Measurements from ENCODE around the gene TMEM267. TPM values are rescaled to one million over a fixed set of nuclear protein-coding genes. Genes with fewer than 3 reads are reported as not detected.

The TMEM267 gene
- total RNA-seq = 17.9 and 25.4 TPM in 2 replicates

DNA sequence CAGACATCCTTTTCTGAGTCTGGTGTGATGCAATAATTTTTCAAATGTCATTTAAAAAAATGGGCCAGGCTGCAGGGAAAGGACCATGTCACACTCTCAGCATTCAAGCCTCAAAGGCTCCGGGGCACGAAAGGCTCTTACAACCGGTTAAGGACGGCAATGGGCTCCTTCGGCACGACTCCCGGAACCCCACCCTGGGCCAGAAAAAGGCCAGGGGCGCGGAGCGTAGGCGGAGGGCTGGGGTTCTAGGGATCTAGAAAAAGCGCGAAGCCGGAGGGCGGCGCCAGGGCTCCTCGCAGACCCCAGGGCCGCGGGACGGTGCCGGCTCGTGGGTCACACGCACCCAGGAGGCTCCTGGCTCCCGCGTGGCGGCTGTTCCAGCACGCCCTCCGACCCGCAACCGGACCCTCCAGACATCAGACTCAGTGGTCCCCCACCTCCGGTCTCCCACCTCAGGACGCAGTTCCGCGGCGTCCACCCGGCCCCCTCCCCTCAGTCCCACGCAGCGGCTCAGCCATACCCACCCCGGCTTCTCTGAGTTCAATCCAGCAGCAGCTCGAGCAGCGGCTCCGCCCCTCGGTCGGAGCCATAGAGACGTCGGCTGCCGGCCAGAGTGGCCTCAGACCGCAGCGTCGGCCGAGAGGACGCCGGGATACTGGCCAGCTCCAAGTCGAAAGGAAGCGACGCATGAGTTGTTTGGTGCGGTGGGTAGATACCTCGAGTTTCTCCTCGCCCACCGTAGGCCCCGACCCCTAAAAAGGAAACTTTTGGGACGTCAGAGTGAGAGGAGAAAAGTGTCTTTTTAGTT, at the start of gene TMEM267:
TMEM267 (minus strand) TSS at position 568 of the 808 bp plus-strand sequence. CDS start 29,896 bp downstream, outside the sequence.
- peak within 1 kb of the TSS; percentile 89 for H3K4me3 ChIP-seq (ENCODE audit: low read depth, low read length)
- TF ChIP-seq, protein P1, sequence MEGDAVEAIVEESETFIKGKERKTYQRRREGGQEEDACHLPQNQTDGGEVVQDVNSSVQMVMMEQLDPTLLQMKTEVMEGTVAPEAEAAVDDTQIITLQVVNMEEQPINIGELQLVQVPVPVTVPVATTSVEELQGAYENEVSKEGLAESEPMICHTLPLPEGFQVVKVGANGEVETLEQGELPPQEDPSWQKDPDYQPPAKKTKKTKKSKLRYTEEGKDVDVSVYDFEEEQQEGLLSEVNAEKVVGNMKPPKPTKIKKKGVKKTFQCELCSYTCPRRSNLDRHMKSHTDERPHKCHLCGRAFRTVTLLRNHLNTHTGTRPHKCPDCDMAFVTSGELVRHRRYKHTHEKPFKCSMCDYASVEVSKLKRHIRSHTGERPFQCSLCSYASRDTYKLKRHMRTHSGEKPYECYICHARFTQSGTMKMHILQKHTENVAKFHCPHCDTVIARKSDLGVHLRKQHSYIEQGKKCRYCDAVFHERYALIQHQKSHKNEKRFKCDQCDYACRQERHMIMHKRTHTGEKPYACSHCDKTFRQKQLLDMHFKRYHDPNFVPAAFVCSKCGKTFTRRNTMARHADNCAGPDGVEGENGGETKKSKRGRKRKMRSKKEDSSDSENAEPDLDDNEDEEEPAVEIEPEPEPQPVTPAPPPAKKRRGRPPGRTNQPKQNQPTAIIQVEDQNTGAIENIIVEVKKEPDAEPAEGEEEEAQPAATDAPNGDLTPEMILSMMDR (IDR thresholded peaks at IDR 0.05; ENCODE audit: insufficient read depth, low read length, poor library complexity, severe bottlenecking) = no peak
- H3K36me3 ChIP-seq (ENCODE audit: control insufficient read depth, insufficient read depth, low read length) = no peaks in the 10 kb centered on the region
- H3K27me3 ChIP-seq (ENCODE audit: control insufficient read depth, insufficient read depth, low read length) = no peaks in the 10 kb centered on the region
- peak; percentile 71 for DNase-seq (ENCODE audit: low read depth)

DNA sequence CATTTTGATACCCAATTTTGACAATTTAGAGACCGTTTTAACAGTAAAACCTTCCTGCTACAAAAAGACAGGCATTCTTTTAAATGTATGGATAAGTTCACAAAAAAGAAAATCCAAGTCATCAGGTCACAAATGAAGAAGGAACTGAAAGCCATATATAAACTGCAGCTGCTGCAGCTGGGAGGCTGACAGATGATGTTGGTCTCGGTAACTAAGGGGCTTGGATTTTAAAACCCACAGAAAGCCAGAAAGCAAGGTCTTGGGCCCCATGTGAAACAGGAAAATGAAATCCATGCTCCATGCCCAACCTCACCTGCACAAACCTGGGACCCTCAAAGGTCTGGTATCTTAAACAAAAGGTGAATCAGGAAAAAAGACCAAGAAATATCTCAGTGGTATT, 47.0 kb upstream of the TMEM267 start:
- no peak for DNase-seq (ENCODE audit: low read depth)
- TF ChIP-seq, protein P1 (IDR thresholded peaks at IDR 0.05; ENCODE audit: insufficient read depth, low read length, poor library complexity, severe bottlenecking) = no peak
- H3K36me3 ChIP-seq (ENCODE audit: control insufficient read depth, insufficient read depth, low read length) = peaks cover 3% of the 10 kb centered on the region
- no peaks in the 10 kb centered on the region for H3K27me3 ChIP-seq (ENCODE audit: control insufficient read depth, insufficient read depth, low read length)
- no peak overlapping the region for H3K4me3 ChIP-seq (ENCODE audit: low read depth, low read length)

DNA sequence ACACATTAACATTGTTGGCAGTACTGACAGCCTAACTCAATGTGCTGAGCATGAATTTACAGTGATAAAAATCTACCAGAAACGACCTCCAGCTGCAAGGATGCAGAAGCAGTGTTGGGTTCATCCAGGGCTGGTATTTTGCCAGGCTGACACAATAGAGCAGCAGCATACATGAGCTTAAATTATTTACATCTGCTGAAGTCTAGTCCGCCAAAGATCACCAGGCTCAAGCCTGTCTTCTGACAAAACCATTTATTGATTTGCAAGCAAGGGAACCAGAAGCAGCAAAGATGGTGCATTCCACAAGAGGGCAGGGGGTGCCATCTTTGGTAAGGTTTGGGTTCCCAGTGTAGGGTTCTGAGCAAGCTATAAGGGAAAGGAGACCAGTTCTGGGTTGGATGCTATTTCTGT, 40.0 kb upstream of the TMEM267 start:
- no peaks in the 10 kb centered on the region for H3K36me3 ChIP-seq (ENCODE audit: control insufficient read depth, insufficient read depth, low read length)
- H3K27me3 ChIP-seq (ENCODE audit: control insufficient read depth, insufficient read depth, low read length) = no peaks in the 10 kb centered on the region
- TF ChIP-seq, protein P1 (IDR thresholded peaks at IDR 0.05; ENCODE audit: insufficient read depth, low read length, poor library complexity, severe bottlenecking) = no peak

GRCh38 chr5:43520615-43521014, 37.0 kb upstream of the TMEM267 start:
- DNase-seq (ENCODE audit: low read depth) = no peak
- Histone ChIP-seq H3K4me3 (ENCODE audit: low read depth, low read length) (no peak overlapping the region), H3K27me3 (ENCODE audit: control insufficient read depth, insufficient read depth, low read length) (no peaks in the 10 kb centered on the region), H3K36me3 (ENCODE audit: control insufficient read depth, insufficient read depth, low read length) (no peaks in the 10 kb centered on the region)
- TF ChIP-seq, protein P1 (IDR thresholded peaks at IDR 0.05; ENCODE audit: insufficient read depth, low read length, poor library complexity, severe bottlenecking) = no peak

More for the DNA sequence above, 40.0 kb upstream of the TMEM267 start:
- no peak overlapping the region for H3K4me3 ChIP-seq (ENCODE audit: low read depth, low read length)
- DNase-seq (ENCODE audit: low read depth) = no peak

DNA sequence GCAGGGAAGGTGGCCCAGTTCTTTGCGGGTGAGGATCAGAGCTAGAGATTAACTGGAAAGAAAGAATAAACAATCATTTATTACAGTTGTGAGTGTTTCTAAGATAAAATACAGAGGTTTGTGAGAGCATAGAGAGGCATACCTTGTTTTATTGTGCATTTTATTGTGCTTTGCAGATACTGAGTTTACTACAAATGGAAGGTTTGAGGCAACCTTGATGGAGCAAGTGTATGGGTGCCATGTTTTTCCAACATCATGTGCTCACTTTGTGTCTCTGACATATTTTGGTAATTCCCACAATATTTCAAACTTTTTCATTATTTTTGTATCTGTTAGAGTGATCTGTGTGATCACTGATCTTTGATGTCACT, 32.0 kb upstream of the TMEM267 start:
- H3K27me3 ChIP-seq (ENCODE audit: control insufficient read depth, insufficient read depth, low read length) = no peaks in the 10 kb centered on the region
- H3K36me3 ChIP-seq (ENCODE audit: control insufficient read depth, insufficient read depth, low read length) = no peaks in the 10 kb centered on the region
- DNase-seq (ENCODE audit: low read depth) = no peak
- TF ChIP-seq, protein P1 (IDR thresholded peaks at IDR 0.05; ENCODE audit: insufficient read depth, low read length, poor library complexity, severe bottlenecking) = no peak
- peak overlapping the region; percentile 62 for H3K4me3 ChIP-seq (ENCODE audit: low read depth, low read length)
